Hepatocyte (in vitro differentiated cells): ENCODE measurements around the gene FARP1. TPM values are rescaled to one million over a fixed set of nuclear protein-coding genes. Genes with fewer than 3 reads are reported as not detected.
A peak's percentile ranks its signal among the peaks of the same experiment; 100 is the strongest.

Source experiments
- DNase-seq: peaks from one replicate; pipeline ENCODE4 v3.0.0-alpha.2; 2016; ENCODE audit warnings: low spot score
- H2AFZ ChIP-seq: fragments of 200-600 bp; sonication (generic); 2 replicates; pipeline ENCODE4 v1.6.0; 2016; ENCODE audit warnings: antibody characterized with exemption, mild to moderate bottlenecking
- H3K27ac ChIP-seq: fragments of 200-600 bp; sonication (generic); 2 replicates; pipeline ENCODE4 v1.5.1; 2016; ENCODE audit warnings: mild to moderate bottlenecking
- H3K27me3 ChIP-seq: fragments of 200-600 bp; sonication (generic); 2 replicates; pipeline ENCODE4 v1.6.1; 2016
- H3K36me3 ChIP-seq: fragments of 200-600 bp; sonication (generic); replicated peaks from 2 replicates; pipeline ENCODE4 v1.5.1; 2016; ENCODE audit warnings: low read depth; ENCODE audit not compliant: insufficient read depth
- H3K4me1 ChIP-seq: fragments of 200-600 bp; sonication (generic); 2 replicates; pipeline ENCODE4 v1.5.1; 2016; ENCODE audit warnings: mild to moderate bottlenecking, moderate library complexity; ENCODE audit not compliant: insufficient read depth
- H3K4me2 ChIP-seq: fragments of 200-600 bp; sonication (generic); 2 replicates; pipeline ENCODE4 v1.6.0; 2016
- H3K4me3 ChIP-seq: fragments of 200-600 bp; sonication (generic); 2 replicates; pipeline ENCODE4 v1.5.1; 2016; ENCODE audit warnings: mild to moderate bottlenecking
- H3K79me2 ChIP-seq: fragments of 200-600 bp; sonication (generic); 2 replicates; pipeline ENCODE4 v1.6.0; 2017; ENCODE audit warnings: mild to moderate bottlenecking
- H3K9me2 ChIP-seq: fragments of 200-600 bp; sonication (generic); replicated peaks from 2 replicates; pipeline ENCODE4 v1.6.0; 2017; ENCODE audit warnings: mild to moderate bottlenecking; ENCODE audit not compliant: insufficient read depth
- H3K9me3 ChIP-seq: fragments of 200-600 bp; sonication (generic); 2 replicates; pipeline ENCODE4 v1.5.1; 2016; ENCODE audit warnings: low read depth, mild to moderate bottlenecking
- H4K20me1 ChIP-seq: fragments of 200-600 bp; sonication (generic); 2 replicates; pipeline ENCODE4 v1.6.0; 2016; ENCODE audit warnings: mild to moderate bottlenecking; ENCODE audit not compliant: insufficient read depth, poor library complexity, severe bottlenecking
- CTCF ChIP-seq: fragments of 200-600 bp; sonication (generic); IDR thresholded peaks from 2 replicates; pipeline ENCODE4 v1.5.1; 2016; ENCODE audit warnings: antibody characterized with exemption, mild to moderate bottlenecking; ENCODE audit not compliant: poor library complexity
- EZH2 ChIP-seq: fragments of 200-600 bp; sonication (generic); IDR thresholded peaks from 2 replicates; pipeline ENCODE4 v1.6.1; 2016; ENCODE audit warnings: antibody characterized with exemption, mild to moderate bottlenecking, borderline replicate concordance
- EZH2phosphoT487 ChIP-seq: fragments of 200-600 bp; sonication (generic); IDR thresholded peaks from one replicate; pipeline ENCODE4 v1.6.1; 2018; ENCODE audit warnings: antibody characterized with exemption, mild to moderate bottlenecking, low read depth, moderate library complexity; ENCODE audit not compliant: unreplicated experiment, severe bottlenecking
- WGBS: methylation state at CpG from one replicate; pipeline ENCODE4 v1.1.6; 2016; ENCODE audit warnings: low lambda C conversion rate; ENCODE audit errors: missing lambda C conversion rate; 5-methylcytosine and 5-hydroxymethylcytosine counted together
- microRNA-seq: library from miRNA; unstranded; fragments of <30 nt; microRNA quantifications from one replicate; pipeline ENCODE4, GENCODE V29; 2017
- polyA plus RNA-seq: library from polyadenylated mRNA; unstranded; fragments of >200 nt; fragmentation: Nextera tagmentation; extraction: Ambion mirVana; gene quantifications from 2 replicates; pipeline ENCODE4 v1.2.1, GENCODE V29; 2016
- small RNA-seq: library from RNA; depleted of rRNA; stranded (forward); fragments of <200 nt; gene quantifications from one replicate; pipeline ENCODE3, GENCODE V24; 2014
- total RNA-seq: library from RNA; depleted of rRNA; stranded (reverse); fragments of >200 nt; gene quantifications from 2 replicates; pipeline ENCODE4 v1.2.3, GENCODE V29; 2014

FARP1 gene
- total and polyA plus RNA-seq, 2 experiments from 2014 or later: 35.5 to 68.7 TPM

- peaks cover 58% of the 10 kb centered on the region for H4K20me1 ChIP-seq
- no peaks in the 10 kb centered on the region for H3K9me3 ChIP-seq
- no peak overlapping the region for H2AFZ ChIP-seq
- 91% methylated on average over 12 of the region's 12 CpGs for WGBS
- H3K4me1 ChIP-seq: peaks cover 34% of the 10 kb centered on the region
- H3K4me3 ChIP-seq: no peak overlapping the region
- peak overlapping the region; percentile 25 for H3K4me2 ChIP-seq
- no peaks in the 10 kb centered on the region for H3K9me2 ChIP-seq
- DNase-seq: no peak
- no peaks in the 10 kb centered on the region for H3K36me3 ChIP-seq
- H3K27ac ChIP-seq: no peak overlapping the region
- H3K27me3 ChIP-seq: no peaks in the 10 kb centered on the region
- TF ChIP-seq EZH2 (no peak), CTCF (no peak), EZH2phosphoT487 (no peak)
- peaks cover 98% of the 10 kb centered on the region for H3K79me2 ChIP-seq
Measured at GRCh38 chr13:98504371-98504963, 361.6 kb downstream of the FARP1 start.

Small RNA genes within 50 kb of the gene (microRNA-seq; reads per million reads assigned to microRNA genes)
- not detected for gene MIR3170

Small RNA genes within 50 kb of the gene (small RNA-seq; reads per million reads assigned to genes)
- gene MIR3170: 0.09 reads per million

Other genes starting within 250 kb of the FARP1 start
- 98.3 and 104 TPM in 2 replicates for gene IPO5, start 189.4 kb upstream of the FARP1 start, total RNA-seq
- 32.3 and 34.1 TPM in 2 replicates for gene IPO5, start 189.4 kb upstream of the FARP1 start, polyA plus RNA-seq
- not detected in 2 replicates for gene RNF113B, start 34.2 kb downstream of the FARP1 start, total RNA-seq
- 0.94 TPM in 1 of 2 replicates, not detected in the other for gene RNF113B, start 34.2 kb downstream of the FARP1 start, polyA plus RNA-seq